Osteocyte (in vitro differentiated cells): ENCODE data around the gene HEG1. TPM values are rescaled to one million over a fixed set of nuclear protein-coding genes. Genes with fewer than 3 reads are reported as not detected.

Experiments
- DNase-seq: peaks from one replicate; pipeline ENCODE4 v3.0.0; 2021; ENCODE audit warnings: mixed read lengths; ENCODE audit not compliant: unreplicated experiment; ENCODE audit errors: extremely low spot score
- H3K27ac Mint-ChIP-seq: one replicate; pipeline ENCODE4 v1.8.0; 2021; ENCODE audit warnings: mild to moderate bottlenecking, mixed read lengths; ENCODE audit not compliant: unreplicated experiment
- H3K27me3 Mint-ChIP-seq: one replicate; pipeline ENCODE4 v1.8.0; 2021; ENCODE audit warnings: mixed read lengths; ENCODE audit not compliant: unreplicated experiment
- H3K36me3 Mint-ChIP-seq: one replicate; pipeline ENCODE4 v1.8.0; 2021; ENCODE audit warnings: mixed read lengths; ENCODE audit not compliant: unreplicated experiment
- H3K4me1 Mint-ChIP-seq: one replicate; pipeline ENCODE4 v1.8.0; 2021; ENCODE audit warnings: mixed read lengths; ENCODE audit not compliant: unreplicated experiment
- H3K4me3 Mint-ChIP-seq: one replicate; pipeline ENCODE4 v1.8.0; 2021; ENCODE audit warnings: mild to moderate bottlenecking, moderate library complexity, mixed read lengths; ENCODE audit not compliant: unreplicated experiment
- H3K9me3 Mint-ChIP-seq: one replicate; pipeline ENCODE4 v1.8.0; 2021; ENCODE audit warnings: mixed read lengths; ENCODE audit not compliant: unreplicated experiment
- total RNA-seq: library from RNA; stranded (reverse); gene quantifications from 2 replicates; pipeline ENCODE4 v1.2.1, GENCODE V29; 2021
- TF ChIP-seq, protein P1 (sequence below): fragments of 200-600 bp; sonication (generic); IDR thresholded peaks from 2 replicates; pipeline ENCODE4 v1.5.0; 2021; ENCODE audit warnings: antibody characterized with exemption, mild to moderate bottlenecking, moderate library complexity

HEG1 gene
- total RNA-seq, 1 donor from 2014 or later = 123 TPM

DNA sequence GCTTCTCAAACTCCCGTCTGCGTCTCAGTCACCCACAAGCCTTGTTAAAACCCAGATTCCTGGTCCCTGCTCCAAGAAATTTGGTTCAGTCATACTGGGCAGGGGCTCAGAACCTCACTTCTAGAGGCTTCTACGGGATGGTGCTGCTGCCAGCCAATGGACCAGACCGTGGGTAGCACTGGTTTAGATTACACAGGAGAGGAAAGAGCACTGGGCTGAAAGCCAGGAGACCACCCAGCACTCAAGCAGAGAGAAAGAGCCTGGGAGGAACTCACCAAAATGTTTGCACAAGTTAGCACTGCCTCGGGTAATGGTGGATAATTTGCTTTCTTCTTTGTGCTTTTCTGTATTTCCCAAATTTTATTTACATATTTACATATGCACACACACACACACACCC is 74.3 kb downstream of the HEG1 start:
- no peak overlapping the region for H3K4me3 Mint-ChIP-seq
- H3K36me3 Mint-ChIP-seq = peaks cover 44% of the 10 kb centered on the region
- H3K4me1 Mint-ChIP-seq = peaks cover 19% of the 10 kb centered on the region
- no peak for DNase-seq
- no peaks in the 10 kb centered on the region for H3K27me3 Mint-ChIP-seq
- TF ChIP-seq, protein P1, sequence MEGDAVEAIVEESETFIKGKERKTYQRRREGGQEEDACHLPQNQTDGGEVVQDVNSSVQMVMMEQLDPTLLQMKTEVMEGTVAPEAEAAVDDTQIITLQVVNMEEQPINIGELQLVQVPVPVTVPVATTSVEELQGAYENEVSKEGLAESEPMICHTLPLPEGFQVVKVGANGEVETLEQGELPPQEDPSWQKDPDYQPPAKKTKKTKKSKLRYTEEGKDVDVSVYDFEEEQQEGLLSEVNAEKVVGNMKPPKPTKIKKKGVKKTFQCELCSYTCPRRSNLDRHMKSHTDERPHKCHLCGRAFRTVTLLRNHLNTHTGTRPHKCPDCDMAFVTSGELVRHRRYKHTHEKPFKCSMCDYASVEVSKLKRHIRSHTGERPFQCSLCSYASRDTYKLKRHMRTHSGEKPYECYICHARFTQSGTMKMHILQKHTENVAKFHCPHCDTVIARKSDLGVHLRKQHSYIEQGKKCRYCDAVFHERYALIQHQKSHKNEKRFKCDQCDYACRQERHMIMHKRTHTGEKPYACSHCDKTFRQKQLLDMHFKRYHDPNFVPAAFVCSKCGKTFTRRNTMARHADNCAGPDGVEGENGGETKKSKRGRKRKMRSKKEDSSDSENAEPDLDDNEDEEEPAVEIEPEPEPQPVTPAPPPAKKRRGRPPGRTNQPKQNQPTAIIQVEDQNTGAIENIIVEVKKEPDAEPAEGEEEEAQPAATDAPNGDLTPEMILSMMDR = no peak
- H3K9me3 Mint-ChIP-seq = no peaks in the 10 kb centered on the region
- no peak overlapping the region for H3K27ac Mint-ChIP-seq

DNA sequence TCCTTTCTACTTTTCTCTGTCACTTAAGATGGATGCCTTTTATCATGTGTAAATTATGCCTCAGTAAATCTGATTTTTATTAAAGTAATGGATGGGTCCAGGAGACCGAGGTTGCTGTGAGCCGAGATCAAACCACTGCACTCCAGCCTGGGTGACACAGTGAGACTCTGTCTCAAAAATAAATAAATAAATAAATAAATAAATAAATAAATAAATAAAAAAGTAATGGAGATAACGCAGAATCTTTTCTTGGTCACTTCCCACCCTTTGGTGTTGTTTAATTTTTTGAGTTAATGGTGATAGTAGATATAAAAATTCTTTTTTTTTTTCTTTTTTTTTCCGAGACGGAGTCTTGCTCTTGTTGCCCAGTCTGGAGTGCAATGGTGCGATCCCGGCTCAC is 77.2 kb downstream of the HEG1 start:
- TF ChIP-seq, protein P1 = no peak
- Mint-ChIP-seq H3K9me3 (no peaks in the 10 kb centered on the region), H3K27ac (no peak overlapping the region), H3K4me1 (no peaks in the 10 kb centered on the region), H3K36me3 (peaks cover 52% of the 10 kb centered on the region), H3K27me3 (no peaks in the 10 kb centered on the region), H3K4me3 (no peak overlapping the region)
- DNase-seq = no peak

DNA sequence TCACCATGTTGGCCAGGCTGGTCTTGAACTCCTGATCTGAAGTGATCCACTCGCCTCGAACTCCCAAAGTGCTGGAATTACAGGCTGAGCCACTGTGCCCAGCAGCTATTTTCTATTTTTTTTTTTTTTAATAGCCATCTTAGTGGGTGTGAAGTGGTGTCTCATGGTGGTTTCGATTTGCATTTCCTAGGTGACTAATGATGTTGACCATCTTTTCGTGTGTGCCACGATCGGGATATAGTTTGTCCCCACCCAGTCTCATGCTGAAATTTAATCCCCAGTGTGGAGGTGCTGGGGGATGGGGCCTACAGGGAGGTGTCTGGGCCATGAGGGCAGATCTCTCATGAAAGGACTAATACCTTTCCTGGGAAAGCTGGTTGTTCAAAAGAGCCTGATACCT is 79.4 kb downstream of the HEG1 start:
- H3K27me3 Mint-ChIP-seq = no peaks in the 10 kb centered on the region
- no peaks in the 10 kb centered on the region for H3K9me3 Mint-ChIP-seq
- TF ChIP-seq, protein P1 = no peak
- H3K36me3 Mint-ChIP-seq = peaks cover 56% of the 10 kb centered on the region
- H3K27ac Mint-ChIP-seq = no peak overlapping the region
- H3K4me3 Mint-ChIP-seq = no peak overlapping the region
- no peaks in the 10 kb centered on the region for H3K4me1 Mint-ChIP-seq
- DNase-seq = no peak

DNA sequence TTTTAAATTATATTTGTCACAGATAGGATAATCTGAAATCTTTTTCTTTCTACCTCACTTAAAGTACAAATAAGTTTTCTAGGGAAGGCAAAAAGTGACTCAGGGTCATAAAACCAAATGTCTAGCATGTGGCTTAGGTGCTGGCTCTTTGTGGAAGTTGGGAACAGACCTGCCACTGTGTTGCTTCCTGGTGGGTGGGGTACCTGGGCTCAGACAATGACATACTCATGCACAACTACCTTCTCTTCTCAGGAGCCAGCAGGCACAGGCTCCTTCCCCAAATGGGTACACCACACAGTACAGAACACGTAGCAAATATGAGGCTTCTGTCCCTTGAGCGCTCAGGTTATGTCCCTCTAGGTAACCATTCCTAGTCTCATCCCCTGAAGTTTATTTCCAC is 81.1 kb downstream of the HEG1 start:
- Mint-ChIP-seq H3K4me1 (no peaks in the 10 kb centered on the region), H3K9me3 (no peaks in the 10 kb centered on the region), H3K27me3 (no peaks in the 10 kb centered on the region), H3K4me3 (no peak overlapping the region), H3K36me3 (peaks cover 66% of the 10 kb centered on the region), H3K27ac (no peak overlapping the region)
- TF ChIP-seq, protein P1 = no peak
- no peak for DNase-seq

DNA sequence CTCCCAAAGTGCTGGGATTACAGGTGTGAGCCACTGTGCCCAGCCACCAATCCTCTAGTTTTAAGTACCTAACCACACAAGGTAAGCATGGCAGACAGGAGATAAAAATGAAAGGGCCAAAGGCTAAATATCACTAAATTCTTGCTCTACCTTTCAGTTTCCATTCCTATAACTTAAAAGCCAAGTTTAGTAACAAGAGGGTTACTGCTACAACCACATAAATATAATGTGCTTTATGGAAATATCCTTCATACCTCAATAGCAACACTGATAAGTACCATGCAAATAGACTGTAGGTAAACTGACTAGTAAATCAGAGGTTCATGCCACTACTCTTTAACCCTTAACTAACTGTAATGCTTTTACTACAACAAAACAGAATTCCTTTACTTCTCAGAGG is 82.5 kb downstream of the HEG1 start:
- H3K36me3 Mint-ChIP-seq = peaks cover 76% of the 10 kb centered on the region
- no peaks in the 10 kb centered on the region for H3K9me3 Mint-ChIP-seq
- TF ChIP-seq, protein P1 = no peak

More for the DNA sequence above, 82.5 kb downstream of the HEG1 start:
- Mint-ChIP-seq H3K4me1 (no peaks in the 10 kb centered on the region), H3K27me3 (no peaks in the 10 kb centered on the region), H3K27ac (no peak overlapping the region), H3K4me3 (no peak overlapping the region)
- no peak for DNase-seq
